Activated CD4-positive, CD25-positive, alpha-beta regulatory T cell treated with anti-CD3 and anti-CD28 coated beads, Interleukin-2, amount 50 U/mL, for 16 hours (primary cell): ENCODE results near the gene BTBD10.
A peak's percentile ranks its signal among the peaks of the same experiment; 100 is the strongest.

Experiments used
- DNase-seq: peaks from one replicate; pipeline ENCODE4 v3.0.0-alpha.2; 2020; ENCODE audit warnings: low read depth, low spot score

Gene BTBD10

DNA sequence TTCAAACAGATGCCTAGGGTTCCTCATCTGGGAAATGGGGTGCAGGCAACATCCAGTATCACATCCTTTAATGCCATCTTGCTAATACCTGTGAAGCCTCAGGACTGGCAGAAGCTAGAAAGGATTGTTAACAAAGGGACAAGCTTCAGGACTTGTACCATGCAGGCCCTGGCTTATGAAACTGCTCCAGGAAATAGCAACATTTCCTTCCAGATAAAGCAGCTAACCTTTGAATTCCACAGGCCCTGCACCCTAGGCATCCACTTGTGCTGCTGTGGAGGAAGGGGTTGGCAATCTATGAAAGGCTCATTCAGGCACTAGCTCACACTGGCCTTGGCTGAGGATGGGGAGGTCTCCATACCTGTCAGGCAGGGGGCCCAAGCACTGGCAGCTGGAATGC is 87.2 kb downstream of the BTBD10 start:
- DNase-seq = no peak

DNA sequence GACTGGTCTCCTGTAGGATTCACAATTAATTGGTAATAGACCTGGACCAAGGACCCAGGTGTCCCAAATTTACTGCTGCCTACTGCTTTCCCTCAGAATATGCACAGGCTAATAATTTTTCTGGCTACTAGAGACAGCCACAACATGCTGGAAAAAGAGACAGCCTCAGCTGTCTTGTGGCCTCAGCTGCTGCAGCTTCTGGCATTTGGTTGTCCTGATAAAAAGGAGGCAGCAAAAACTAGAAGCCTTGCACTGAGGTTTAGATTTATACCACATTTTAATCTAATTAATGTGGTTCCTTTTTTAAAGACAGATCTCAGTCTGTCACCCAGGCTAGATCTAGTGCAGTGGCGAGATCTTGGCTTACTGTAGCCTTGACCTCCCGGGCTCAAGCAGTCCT is 89.8 kb downstream of the BTBD10 start:
- no peak for DNase-seq

DNA sequence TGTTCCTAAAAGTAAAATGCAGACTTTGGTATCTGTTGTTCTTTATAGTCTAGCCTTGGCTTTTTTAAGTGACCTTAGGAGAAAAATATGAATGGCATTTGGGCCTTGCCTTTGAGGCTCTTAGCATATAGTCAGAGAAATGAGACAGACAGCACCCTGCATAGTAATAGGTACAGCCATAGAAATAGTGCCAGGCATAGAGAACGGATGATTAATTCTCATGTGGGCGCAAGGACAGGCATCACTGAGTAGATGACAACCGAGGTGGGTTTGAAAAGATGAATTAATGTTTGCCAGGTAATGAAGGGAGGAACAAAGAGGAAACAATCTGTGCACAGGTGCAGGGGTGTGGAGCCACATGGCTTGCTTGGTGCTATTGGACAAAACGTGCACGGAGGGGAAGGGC is 95.0 kb downstream of the BTBD10 start:
- no peak for DNase-seq

DNA sequence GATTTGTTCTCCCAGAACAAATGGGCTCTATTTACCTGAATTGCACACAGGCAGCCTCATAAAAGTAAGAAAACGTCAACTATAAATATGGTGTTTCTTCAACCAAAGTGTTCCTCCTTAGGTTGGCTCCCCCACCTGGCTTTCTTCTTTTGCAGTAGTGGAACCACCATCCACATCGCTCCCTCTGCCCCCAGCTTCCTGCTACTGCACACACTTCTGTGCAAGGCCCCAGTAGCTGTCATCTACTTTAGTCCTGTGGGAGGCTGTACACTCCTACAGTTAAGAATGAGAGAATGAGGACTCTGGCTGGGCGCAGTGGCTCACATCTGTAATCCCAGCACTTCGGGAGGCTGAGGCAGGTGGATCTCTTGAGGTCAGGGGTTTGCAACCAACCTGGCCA is 95.9 kb downstream of the BTBD10 start:
- DNase-seq = no peak

DNA sequence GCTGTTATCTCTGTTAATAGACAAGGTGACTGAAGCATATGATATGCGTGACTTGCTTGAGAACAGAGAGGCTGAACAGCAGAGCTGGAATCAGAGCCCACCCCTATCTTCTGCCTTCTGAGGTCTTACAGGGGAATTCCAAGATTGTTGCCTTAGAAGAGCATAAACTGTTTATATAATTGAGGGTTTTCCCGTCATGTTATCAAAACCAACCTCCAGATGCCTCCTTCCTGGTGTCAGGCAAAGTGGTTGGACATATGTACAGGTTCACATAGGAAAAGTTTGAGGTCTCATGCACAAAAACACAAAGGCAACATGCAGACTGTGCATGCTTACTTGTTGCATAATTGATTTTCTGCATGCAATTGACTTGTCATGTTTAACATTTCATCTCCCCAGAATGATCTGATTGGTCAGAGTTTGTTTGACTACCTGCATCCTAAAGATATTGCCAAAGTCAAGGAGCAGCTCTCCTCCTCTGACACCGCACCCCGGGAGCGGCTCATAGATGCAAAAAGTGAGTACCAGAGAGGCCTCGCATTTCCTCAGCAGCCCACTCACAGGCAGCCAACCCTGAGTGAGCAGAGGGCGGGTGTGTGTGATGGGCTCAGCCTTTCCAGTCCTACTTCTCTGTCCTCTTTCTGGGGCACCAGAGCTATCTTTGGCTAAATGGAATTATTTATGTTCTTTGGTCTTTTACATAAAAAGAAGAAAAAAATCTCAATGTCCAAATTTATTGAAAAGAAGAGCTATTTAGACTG is 96.6 kb downstream of the BTBD10 start:
- no peak for DNase-seq

DNA sequence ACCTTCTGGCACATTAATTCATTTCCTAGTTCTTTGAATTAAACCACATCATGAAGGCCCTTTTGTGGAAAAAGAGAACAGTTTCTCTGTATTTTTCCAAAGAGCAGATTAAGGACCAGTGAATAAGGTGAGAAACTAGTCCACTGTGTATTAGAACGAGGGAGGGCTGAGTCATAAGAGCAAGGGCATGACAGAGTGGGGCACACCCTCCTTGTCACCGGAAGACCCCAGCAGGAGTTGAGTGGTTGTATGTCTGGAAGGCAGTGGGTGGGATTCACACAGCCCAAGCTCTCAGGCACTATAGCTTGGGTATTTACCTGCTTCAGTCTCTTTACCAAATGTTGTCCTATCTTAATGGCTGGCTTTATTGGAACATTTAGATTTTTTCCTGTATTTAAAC is 98.6 kb downstream of the BTBD10 start:
- no peak for DNase-seq

DNA sequence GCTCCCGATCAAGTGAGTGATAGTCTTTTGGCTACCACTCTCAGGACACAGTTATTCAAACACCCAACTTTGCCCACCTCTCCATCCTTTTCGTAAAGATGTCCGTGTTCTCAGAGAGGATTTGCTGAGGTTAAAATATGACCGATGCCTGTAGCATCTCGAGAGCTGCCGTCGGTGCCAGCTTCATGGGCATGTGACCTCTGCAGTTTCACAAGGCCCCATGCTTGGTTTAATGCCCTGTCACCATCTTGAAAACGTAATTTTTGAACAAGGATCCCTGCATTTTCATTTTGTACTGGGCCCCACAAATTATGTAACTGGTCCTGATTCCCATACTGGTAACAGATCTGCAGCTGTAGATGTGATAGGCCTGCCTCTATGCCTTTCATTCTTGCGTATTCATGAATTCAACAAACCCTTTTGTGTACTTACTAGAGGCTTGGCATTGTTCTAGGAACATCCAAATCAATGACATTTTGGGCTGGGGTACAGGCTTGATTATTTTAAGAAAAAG is 100.4 kb downstream of the BTBD10 start:
- DNase-seq = no peak

DNA sequence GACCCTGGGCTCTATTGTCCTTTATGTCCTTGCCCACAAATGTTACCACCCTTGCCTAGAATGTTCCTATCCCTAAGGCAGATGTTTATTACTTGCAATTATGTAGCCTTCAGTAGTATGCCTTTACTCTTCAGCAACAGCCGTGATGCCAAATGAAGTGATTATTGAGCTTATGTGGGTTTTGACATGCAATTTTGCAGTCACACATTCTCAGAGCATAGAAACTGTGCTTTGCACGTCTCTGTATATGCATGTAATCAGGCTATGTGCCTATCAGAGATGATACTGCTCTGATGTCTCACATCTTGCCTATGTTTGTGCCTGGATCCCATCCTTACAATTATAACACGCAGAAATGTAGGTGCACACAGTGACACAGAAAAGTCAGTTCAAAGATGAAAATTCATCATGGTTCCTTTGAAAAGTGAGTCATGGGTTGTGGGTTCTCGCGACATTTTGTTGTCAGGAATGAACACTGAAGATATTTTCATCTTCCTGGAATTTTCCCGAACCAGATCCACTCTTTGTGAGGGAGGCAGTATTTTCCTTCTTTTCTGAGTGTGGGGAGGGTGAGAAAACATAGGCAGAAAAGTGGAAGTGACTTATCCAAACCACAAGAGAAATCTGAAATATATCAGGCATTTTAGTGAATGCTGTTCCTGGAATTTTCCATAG is 104.3 kb downstream of the BTBD10 start:
- DNase-seq = no peak

DNA sequence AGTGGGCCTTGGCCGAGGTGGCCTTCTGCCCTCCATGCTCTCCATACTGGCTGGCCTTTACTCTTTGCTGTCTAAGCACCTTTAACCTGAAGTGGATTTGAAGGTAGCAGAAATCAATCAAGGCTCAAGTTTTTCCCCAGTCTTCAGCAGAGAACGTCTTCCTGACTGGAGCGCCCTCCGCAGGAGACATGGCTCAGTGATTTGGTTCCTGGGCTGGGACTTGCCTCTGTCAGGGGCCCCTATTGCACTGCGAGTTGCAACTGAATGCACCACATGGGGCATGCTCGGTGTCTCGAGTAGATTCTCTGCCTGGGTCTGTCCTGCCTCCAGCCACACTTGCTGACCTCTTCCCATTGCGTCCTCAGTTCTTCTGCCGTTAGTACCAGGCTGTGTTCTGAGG is 105.8 kb downstream of the BTBD10 start:
- DNase-seq = no peak

DNA sequence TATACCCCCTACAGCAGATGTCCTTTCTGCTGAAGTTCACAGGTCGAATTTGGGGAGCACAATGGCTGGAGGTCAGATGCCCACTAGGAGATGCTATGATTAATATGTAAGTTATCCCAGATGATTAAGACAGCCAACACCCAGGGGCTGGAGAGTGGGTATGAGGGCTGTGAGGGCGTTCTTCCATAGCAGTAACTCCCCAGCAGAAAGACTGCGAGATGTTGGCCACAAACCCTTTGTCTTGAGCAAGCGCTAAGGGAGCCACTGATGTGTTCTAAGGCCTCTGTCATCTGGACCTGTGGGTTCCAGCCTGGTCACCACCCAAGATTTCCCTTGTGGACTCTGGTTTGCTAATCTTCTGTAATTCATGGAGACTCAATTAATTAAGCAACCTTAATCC is 107.8 kb downstream of the BTBD10 start:
- no peak for DNase-seq

DNA sequence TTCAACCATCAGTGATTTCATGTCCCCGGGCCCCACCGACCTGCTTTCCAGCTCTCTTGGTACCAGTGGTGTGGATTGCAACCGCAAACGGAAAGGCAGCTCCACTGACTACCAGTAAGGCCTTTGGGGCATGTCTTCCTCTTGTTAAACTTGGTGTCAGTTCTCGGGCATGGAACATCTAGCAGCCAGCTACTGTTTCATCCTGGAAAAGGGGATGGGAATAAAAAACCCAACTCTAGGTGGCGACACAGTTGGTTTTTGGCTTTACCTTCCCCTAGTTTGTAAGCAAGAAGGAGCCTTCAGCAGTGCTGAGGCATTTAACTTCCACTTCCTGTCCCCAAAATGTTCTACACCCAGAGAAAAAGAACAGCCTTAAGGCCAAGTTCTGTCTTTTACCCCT is 108.7 kb downstream of the BTBD10 start:
- no peak for DNase-seq

DNA sequence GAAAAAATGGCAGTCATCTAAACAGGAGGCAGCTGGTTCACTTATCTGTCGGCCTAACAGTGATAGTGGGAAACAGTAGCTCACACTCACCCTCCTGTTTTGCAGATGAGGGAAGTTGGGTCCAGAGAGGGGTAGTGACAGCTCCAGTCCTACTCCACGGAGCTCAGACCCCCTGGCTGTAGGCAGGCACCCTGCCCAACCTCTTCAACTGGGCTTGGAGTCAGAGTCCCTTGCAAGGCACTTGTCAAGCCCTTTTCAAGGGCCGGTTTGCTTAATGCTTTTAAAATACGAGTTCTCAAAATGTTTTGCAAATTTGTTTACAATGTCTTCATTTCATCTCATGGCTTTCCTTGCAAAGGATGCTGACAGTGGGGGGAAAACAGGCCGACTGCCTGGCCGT is 110.3 kb downstream of the BTBD10 start:
- DNase-seq = no peak

DNA sequence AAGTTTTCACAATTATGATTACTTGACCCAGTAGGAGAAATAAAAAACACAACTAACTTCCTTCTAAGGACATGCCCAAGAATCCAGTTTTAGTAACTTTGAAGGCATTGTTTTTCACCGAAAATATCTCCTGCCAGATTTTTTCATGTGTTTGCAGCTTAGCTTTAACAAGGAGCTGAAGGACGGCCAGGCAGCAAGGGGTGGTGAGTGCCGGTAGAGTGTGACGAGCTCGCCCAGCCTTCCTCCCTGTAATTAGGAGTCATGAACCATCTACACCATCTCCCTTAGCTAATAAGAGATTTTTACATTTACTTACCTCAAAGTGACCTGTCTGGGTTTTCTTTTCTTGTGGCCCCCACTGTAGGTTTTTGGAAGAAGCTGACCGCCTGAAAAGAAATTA is 113.4 kb downstream of the BTBD10 start:
- no peak for DNase-seq

DNA sequence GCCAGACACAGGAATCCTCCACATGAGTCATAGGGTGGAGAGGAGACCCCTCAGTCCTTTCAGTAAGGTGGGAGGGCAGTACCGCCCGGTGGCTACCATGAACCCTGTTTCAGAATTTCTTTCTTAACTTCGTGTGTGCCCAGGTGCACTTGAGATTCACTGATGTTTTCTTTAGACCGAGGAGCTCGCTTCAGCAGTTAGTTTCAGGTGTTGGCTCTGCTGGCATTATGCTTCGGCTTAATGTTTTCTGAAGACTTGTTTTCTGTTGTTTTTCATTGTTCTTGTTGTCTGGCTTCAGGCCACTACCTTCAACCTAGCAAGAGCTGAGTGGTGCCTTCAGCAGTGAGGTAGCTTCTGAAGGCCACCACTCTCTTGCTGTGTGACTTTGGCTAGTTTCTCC is 114.0 kb downstream of the BTBD10 start:
- DNase-seq = no peak

DNA sequence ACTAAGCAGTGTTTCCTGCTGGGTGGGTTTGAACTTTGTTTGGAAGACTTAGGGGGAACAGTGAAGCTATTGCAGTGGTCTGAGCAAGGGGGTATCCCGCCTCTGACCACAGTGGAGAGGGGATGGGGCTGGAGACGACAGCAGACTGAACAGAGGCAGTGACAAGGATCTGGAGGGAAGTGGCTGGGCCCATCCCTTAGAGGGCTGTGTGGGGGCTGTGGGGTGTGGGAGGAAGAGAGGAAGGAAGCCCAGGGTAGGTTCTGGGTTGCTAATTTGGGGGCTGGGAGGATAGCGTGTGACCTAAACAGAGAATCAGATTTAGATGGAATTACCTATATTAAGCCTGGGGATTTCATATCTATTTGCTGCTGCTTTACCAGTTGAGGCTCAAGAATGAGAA is 114.7 kb downstream of the BTBD10 start:
- DNase-seq = no peak

DNA sequence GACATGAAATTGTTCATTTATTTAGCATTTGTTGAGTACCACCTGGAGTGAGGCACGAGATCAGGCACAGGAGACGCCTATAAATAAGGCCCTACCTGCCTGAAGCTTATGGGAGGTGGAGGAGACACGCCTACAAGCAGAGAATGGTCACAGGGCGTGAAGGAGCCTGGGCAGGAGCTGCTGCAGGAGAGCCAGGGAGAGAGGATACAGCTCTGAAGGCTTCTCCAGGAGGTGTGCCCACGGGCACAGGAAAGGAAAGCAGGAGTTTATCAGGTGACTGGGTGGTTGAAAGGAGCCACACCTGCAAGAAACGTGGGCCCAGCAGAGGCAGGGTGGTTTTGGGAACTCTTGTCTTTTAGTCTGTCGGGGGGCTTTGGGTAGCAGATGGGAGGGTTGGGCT is 115.1 kb downstream of the BTBD10 start:
- DNase-seq = no peak

DNA sequence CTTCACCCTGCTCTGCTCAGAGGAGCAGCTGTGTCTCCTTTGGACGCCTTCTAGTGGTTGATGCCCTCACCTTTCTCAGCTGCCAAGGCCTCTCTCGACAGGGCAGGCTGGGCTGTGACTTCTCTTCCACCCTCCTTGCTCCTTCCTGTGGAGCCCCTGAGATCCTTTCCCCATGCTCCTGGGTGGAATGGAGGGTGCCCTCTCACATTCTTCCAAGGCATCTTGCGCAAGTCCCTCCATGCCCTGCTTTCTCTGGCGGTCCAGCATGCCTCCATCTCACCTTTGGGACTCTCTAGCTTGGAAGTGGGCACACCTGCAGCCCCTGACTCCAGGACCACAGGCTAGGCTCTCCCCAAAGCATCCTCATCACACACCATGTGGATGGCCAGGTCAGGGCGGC is 116.6 kb downstream of the BTBD10 start:
- DNase-seq = no peak

DNA sequence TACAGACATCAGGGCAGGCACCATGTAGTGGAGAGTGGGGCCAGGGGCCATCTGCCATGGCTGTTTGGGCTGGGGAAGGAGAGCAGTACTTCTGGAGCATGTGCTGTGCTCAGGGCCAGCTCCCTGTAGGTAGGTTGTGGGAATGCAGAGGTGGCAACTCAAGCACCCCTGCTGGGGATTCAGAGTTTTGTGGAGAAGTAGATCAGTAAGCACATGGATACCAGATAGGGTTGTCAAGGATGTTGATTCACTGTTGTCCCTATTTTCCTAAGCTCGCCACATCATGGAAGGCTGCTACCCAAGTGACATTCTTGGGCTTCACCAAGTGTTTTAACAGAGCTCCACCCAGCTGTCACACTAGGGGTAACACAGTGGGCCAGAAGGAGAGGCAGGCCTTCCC is 118.2 kb downstream of the BTBD10 start:
- no peak for DNase-seq

DNA sequence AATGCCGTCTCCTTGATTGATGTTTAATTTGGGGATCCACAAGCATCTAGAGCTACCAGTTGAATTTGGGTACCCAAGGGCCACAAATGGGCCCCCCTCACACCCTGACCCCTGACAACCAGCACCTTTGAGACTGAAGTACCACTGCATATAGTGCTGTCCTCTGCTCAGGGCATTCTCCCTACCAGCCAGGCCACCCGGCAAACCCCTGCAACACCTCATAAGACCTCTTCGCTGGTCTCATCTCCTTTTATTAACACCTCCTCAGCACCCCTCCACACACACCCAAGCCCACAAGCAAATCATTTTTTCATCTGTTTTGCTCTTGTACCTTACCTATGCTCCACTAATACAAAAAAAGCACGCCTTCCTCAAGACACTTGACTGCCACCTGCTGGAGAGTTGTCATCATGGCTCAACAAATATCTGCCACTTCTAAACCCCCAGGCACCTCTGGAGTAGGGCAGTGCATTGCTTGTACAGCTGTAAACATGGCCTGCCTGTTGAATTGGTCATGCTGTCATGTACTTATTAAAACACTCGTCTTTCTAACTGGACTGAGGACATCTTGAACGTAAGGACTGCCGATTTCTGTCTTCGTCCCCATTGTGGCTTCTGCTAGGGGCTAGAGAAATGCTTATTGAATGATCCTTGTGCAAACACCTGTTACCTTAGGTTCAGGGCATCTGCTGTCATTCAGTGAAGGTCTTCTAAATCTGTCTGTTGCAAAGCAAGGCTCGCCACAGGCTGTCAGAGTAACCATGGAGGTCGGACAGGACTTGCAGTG is 118.9 kb downstream of the BTBD10 start:
- peak; percentile 52 for DNase-seq

DNA sequence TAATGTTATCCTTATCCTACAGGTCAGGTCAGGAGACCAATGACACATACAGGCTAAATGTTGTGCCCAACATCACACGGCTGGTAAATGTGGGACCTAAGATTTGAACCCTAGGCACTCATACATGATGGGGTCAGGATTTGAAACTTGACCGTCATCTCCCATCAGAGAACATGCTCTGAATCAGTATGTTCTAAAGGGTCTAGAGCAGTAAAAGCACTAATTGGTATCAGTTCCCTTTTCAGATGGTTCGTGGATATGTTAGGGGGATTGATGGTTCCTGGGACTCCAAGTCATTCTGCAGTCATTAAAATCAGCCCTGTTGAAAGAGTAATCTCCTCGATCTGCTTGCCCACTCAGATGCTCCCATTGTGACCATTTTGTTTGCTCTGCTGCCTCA is 120.0 kb downstream of the BTBD10 start:
- DNase-seq = no peak

DNA sequence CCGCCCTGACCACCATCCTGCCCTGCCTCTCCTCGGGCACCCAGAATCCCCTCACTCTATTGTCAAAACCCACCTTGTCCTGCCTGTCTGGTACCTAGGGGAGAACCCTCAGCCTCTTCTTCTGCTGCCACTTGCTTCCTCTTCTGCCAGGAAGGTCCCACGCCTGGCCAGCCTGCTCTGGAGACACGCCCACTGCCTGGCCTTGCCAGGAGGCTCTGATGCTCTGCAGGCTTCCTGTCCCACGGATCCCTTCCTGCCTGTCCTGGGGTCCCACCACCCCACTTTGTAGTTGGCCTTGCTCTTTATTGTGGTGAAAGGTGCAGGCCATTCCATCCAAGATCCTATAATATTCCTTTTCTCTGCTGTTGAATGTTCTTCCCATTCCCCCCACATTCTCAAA is 122.0 kb downstream of the BTBD10 start:
- no peak for DNase-seq
